ES-I3 (cell line): ENCODE measurements around the gene BRSK2.
A peak's percentile ranks its signal among the peaks of the same experiment; 100 is the strongest.
"Not testable (repeated sequence)": the region's sequence is repeated elsewhere in the genome, so short reads cannot be mapped to it uniquely, and the experiment has no call there.

Experiments
- H3K36me3 ChIP-seq: 2 replicates; pipeline ENCODE4 v1.6.1; 2013; ENCODE audit warnings: mild to moderate bottlenecking, low read length, control low read depth, moderate library complexity; ENCODE audit not compliant: insufficient read depth
- H3K4me1 ChIP-seq: 2 replicates; pipeline ENCODE4 v1.6.1; 2013; ENCODE audit warnings: mild to moderate bottlenecking, control low read depth, low read length; ENCODE audit not compliant: insufficient read depth
- H3K9ac ChIP-seq: 2 replicates; pipeline ENCODE4 v1.6.1; 2013; ENCODE audit warnings: low read depth, mild to moderate bottlenecking, low read length, moderate library complexity
- H3K9me3 ChIP-seq: 2 replicates; pipeline ENCODE4 v1.6.1; 2013; ENCODE audit warnings: mild to moderate bottlenecking, low read length, moderate library complexity; ENCODE audit not compliant: control insufficient read depth, insufficient read depth

BRSK2 gene

DNA sequence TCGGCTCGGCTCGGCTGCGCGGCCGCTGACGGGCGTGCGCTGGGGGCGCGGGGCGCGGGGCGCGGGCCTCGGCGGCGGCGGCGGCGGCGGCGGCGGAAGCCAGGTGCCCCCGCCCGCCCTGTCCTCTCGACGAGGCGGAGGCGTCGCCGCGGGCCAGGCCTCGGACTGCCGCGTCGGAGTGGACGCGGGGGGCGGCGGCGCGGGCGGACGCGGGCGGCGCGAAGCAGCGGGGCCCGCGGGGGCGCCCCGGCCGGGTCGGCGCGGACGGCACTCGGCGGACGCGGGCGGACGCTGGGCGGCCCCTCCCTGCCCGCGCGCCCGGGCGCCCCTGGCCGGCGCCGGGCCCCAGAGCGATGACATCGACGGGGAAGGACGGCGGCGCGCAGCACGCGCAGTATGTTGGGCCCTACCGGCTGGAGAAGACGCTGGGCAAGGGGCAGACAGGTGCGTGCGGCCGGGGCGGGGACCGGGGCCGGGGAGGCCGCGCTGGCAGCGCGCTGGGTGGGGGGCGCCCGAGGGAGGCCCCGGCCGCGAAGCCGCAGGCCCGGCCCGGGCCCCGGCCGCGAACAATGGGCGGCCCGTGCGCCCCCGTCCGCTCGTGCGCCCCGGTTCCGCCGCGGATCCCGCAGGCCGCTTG, at the start of gene BRSK2:
Gene BRSK2 (plus strand): TSS at position 3 of the 637 bp plus-strand sequence. CDS start 351 bp downstream, at position 354.
- Histone ChIP-seq H3K9ac (peak within 1 kb of the TSS; percentile 75), H3K4me1 (peaks cover 5% of the 10 kb centered on the region; the same call in 1 of the 2 replicates), H3K9me3 (no peaks in the 10 kb centered on the region), H3K36me3 (no peaks in the 10 kb centered on the region)

DNA sequence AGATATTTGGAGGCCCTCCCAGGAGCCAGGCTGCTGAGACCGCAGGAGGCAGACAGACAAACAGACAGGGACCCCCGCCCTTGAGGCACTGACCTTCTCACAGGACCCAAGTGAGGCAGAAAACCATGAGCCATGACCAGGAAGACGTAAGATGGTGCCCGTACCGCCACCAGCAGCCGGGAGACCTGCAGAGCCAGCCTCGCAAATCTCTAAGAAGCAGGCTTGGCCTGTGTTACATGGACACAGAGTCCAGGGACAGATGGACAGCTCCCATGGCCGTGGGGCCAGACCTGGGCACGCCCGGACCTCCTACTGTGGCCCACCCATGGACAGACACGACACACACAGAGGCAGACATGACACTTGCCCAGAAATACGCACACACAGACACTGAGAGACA, 49.6 kb upstream of the BRSK2 start:
- Histone ChIP-seq H3K9ac (no peak overlapping the region), H3K36me3 (no peaks in the 10 kb centered on the region), H3K4me1 (no peaks in the 10 kb centered on the region), H3K9me3 (no peaks in the 10 kb centered on the region)

DNA sequence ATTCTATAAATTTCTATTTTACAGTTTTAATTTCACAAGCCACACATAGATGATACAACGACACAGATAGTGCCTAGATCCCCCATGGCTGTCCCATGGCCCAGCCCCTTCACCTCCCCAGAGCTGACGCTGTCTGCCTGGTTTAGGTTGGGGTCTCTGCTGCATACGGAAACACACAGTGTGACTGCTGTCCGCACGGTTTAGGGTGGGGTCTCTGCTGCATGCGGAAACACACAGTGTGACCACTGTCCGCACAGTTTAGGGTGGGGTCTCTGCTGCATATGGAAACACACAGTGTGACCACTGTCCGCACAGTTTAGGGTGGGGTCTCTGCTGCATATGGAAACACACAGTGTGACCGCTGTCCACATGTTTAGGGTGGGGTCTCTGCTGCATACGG, 48.5 kb upstream of the BRSK2 start:
- H3K9me3 ChIP-seq, H3K4me1 ChIP-seq, H3K9ac ChIP-seq, H3K36me3 ChIP-seq: not testable (repeated sequence)

DNA sequence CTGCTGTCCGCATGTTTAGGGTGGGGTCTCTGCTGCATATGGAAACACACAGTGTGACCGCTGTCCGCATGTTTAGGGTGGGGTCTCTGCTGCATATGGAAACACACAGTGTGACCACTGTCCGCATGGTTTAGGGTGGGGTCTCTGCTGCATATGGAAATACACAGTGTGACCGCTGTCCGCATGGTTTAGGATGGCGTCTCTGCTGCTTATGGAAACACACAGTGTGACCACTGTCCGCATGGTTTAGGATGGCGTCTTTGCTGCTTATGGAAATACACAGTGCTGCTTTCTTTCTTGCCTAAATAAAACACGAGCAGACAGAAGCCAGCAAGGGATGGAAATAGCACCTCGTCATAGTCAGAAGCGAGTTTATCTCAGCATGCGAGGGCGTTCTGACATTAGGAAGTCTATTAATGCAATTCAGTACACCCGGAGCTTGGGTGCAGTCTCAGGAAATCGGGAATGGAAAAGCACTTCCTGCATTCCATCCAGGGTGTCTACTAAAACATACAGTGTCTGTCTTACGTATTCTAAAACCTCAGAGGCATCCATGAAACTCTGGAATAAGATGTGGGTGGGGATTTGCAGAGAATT, 47.7 kb upstream of the BRSK2 start:
- Histone ChIP-seq H3K36me3 (no peaks in the 10 kb centered on the region), H3K9ac (no peak overlapping the region), H3K4me1 (no peaks in the 10 kb centered on the region), H3K9me3 (no peaks in the 10 kb centered on the region)

DNA sequence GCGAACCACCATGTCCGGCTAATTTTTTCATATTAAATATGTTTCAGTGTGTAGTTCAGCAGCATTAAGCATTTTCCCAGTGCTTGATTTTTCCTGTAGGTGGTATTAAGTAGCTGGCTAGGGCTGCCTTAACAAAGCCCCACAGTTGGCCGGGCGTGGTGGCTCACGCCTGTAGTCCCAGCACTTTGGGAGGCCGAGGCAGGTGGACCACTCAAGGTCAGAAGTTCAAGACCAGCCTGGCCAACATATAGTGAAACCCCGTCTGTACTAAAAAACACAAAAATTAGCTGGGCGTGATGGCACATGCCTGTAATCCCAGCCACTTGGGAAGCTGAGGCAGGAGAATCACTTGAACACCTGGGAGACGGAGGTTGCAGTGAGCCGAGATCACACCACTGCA, 46.8 kb upstream of the BRSK2 start:
- no peaks in the 10 kb centered on the region for H3K4me1 ChIP-seq
- H3K9ac ChIP-seq, result no peak overlapping the region
- H3K9me3 ChIP-seq, result no peaks in the 10 kb centered on the region
- H3K36me3 ChIP-seq, result no peaks in the 10 kb centered on the region

DNA sequence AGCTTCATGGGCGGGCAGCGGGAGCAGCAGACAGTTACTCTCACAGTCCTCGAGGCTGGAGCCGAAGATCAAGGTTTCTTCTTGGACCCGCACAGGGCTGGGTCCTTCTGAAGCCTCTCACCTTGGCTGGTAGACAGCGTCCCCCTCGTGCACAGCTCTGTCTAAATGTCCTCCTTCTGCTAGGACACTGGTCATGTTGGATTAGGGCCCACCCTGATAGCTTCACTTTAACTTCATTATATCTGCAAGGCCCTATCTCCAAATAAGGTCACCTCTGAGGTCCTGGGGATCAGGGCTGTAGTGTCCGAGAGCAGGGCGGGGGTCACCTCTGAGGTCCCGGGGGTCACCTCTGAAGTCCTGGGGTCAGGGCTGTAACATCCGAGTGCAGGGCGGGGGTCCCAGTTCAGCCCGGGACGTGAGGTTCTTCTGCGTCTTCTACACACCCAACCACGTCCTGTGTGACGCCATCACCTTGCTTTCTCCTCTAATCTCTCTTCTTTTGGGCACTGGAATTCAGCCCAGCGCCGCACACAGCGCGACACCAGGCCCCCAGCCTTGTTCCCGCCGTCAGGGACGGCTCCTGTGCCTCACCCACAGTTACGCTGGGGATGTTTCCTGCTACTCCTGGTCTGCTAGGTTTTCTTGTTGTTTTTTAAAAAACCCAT, 46.2 kb upstream of the BRSK2 start:
- no peaks in the 10 kb centered on the region for H3K36me3 ChIP-seq
- no peaks in the 10 kb centered on the region for H3K9me3 ChIP-seq
- H3K9ac ChIP-seq, result no peak overlapping the region
- H3K4me1 ChIP-seq, result no peaks in the 10 kb centered on the region

DNA sequence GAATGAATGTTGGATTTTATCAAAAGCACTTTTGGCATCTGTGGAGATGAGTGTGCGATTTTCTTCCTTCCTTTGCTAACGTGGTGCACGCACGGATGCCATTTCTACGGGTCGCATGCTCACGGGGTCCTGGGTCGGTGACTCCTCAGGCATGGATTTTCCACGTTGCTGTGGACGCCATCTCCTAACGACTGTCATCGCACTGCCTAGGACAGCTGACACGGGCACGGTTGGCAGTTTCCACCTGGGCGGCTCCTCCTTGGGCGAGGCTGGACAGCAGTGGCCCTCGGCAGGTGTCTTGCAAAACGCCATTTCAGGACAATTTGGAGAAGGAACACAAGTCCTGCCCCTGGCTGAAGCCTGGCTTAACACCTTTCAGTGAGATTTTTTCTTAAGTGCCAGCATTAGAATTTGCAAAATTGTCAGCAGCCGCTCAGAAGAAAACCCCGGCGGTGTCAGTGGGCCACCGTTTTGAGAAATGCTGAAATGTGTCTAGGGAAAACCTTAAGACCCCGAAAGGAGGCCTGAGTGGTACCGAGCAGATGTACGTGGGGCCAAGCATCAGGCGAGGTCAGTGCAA, 45.6 kb upstream of the BRSK2 start:
- no peak overlapping the region for H3K9ac ChIP-seq
- no peaks in the 10 kb centered on the region for H3K9me3 ChIP-seq
- H3K36me3 ChIP-seq, result no peaks in the 10 kb centered on the region
- no peaks in the 10 kb centered on the region; the same call in 1 of the 2 replicates for H3K4me1 ChIP-seq

DNA sequence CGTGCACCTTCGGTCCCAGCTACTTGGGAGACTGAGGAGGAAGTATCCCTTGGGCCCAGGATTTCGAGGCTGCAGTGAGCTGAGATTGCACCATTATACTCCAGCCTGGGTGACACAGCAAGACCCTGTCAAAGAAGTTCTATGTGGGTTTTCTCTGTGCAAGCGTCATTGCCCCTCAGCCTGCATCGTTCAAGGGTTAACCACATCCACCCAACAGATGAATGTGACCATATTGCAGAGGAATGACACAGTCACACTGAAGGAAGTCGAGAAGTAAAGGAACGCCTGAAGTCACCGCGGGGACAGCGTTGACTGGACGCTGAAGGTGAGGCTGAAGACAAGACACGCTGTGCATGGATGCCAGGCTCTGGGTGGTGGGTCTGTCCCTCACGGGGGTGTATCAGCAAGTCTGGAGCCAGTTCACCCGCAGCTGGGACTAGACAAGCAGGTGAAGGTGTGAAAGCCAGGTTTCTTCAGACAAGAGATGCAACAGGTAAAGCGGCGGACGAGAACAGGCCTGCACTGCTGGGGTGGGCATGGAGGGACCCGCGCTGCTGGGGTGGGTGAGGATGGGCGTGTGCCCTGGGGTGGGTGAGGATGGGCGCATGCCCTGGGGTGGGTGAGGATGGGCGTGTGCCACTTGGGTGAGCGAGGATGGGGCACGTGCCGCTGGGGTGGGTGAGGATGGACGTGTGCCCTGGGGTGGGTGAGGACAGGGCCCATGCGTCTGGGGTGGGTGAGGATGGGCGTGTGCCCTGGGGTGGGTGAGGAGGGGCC, 43.8 kb upstream of the BRSK2 start:
- no peaks in the 10 kb centered on the region; the same call in 1 of the 2 replicates for H3K4me1 ChIP-seq
- H3K36me3 ChIP-seq, result no peaks in the 10 kb centered on the region
- no peaks in the 10 kb centered on the region for H3K9me3 ChIP-seq
- no peak overlapping the region for H3K9ac ChIP-seq

DNA sequence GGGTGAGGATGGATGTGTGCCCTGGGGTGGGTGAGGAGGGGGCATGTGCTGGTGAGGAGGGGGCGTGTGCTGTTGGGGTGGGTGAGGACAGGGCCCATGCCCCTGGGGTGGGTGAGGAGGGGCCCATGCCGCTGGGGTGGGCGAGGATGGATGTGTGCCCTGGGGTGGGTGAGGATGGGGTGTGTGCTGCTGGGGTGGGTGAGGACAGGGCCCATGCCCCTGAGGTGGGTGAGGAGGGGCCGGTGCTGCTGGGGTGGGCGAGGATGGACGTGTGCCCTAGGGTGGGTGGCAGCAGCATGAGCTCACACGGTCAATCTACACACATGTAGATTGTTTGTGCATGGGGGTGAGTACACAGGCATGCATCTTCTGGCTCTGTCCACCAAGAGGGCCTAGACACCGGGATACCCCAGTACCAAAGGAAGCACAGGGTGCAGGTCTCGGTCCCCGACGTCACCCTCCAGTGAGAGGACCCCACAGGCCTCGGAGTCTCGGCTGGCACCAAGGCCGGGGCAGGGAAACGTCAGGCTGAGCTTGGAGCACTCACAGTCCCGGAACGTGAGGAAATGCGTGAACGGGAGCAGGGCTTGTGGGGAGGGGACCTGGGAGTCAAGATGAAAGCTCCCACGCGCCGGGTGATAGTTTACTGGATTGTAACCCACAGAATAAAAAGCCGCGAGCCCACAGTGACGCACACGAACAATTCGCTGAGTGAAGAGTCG, 42.9 kb upstream of the BRSK2 start:
- Histone ChIP-seq H3K36me3 (no peaks in the 10 kb centered on the region), H3K9me3 (no peaks in the 10 kb centered on the region)

DNA sequence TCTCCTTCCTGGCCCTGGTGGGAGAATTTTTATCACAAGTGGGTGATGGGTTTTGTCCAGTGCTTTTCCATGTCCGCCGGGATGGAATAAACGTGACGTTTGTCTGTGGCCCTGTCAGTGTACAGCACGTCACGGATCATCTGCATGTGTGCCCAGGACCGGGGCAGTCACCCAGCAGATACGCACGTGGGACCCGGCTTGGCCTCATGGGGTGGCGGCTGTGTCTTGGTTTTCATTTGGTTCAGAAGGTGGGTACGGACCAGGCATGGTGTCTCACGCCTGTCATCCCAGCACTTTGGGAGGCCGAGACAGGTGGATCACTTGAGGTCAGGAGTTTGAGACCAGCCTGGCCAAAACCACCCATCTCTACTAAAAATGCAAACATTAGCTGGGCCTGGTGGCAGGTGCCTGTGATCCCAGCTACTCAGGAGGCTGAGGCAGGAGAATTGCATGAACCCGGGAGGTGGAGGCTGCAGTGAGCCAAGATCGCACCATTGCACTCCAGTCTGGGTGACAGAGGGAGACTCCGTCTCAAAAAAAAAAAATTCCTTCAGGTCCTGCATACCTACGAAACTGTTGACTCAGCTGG, 42.2 kb upstream of the BRSK2 start:
- not testable (repeated sequence) for H3K9me3 ChIP-seq, H3K4me1 ChIP-seq, H3K36me3 ChIP-seq, H3K9ac ChIP-seq

More for the DNA sequence above, 42.9 kb upstream of the BRSK2 start:
- Histone ChIP-seq H3K9ac (no peak overlapping the region), H3K4me1 (no peaks in the 10 kb centered on the region; the same call in 1 of the 2 replicates)

DNA sequence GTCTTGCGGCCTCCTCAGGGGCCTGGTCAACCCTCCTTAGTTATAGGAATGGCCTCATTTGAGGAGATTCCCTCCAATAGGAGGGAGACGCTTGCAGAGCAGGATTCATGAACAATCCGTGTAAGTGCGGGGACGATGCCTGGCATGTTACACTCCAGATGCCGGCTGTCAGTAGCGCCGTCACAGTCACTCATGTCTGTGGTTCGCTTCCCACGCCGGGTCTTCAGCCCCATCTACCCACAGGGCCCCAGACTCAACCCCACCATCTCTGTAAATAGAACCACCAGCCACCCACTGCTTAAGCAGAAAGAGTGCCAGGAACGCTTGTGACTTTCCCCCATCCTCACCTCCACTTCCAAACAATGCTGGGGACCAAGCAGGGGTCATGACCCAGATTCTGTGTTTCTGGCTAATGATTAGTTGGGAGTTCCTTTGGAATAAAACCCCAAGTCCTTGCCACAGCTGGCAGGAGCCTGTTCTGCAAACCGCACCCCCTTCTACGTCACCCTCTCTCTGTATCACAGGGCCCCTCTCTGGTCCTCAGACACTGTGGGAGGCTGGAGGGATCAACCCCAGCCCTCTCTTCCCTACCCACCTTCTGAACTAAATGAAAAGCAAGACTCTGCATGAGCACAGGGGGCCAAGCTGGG, 41.5 kb upstream of the BRSK2 start:
- no peaks in the 10 kb centered on the region; the same call in 1 of the 2 replicates for H3K4me1 ChIP-seq
- H3K9ac ChIP-seq, result no peak overlapping the region
- H3K9me3 ChIP-seq, result no peaks in the 10 kb centered on the region
- H3K36me3 ChIP-seq, result no peaks in the 10 kb centered on the region

DNA sequence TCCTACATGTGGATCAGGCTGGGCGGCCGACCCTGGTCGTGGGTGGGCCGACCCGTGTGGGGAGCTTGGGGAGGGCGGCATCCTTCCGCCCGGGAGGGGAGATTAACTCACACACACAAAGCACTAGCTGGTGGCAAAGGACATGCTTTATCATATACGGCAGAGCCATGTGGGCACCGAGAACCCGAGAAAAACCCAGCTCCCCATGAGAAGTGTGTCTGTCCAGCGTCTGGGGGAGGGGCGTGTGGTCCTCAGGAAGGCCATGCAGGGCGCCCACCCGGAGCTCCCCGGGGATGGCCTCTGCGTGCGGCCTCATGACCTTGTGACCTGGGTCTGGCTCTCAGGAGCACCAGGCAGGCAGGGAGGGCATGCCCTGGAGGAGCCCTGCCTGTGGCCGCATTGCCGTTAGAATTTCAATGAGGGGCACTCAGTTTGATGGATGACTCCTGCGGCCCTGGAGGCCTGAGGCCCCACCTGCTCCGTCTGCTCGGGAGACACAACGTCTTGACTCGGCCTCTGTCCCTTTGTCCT, 40.9 kb upstream of the BRSK2 start:
- no peaks in the 10 kb centered on the region; the same call in 1 of the 2 replicates for H3K4me1 ChIP-seq
- H3K9me3 ChIP-seq, result no peaks in the 10 kb centered on the region
- no peak overlapping the region for H3K9ac ChIP-seq
- no peaks in the 10 kb centered on the region for H3K36me3 ChIP-seq
